RKO (cell line): ENCODE data around the gene OSBPL8.

Experiments
- DNase-seq: peaks from one replicate; pipeline ENCODE4 v3.0.0-alpha.2; 2016; ENCODE audit warnings: low spot score

Gene OSBPL8

GRCh38 chr12:76559400-76560085 is at the start of gene OSBPL8:
Gene OSBPL8, minus strand, starts transcription at chr12:76559771. Its CDS starts 72,220 bp downstream, at chr12:76487551.
- peak; percentile 94 for DNase-seq

GRCh38 chr12:76608070-76608469 is 48.5 kb upstream of the OSBPL8 start:
- DNase-seq: no peak

DNA sequence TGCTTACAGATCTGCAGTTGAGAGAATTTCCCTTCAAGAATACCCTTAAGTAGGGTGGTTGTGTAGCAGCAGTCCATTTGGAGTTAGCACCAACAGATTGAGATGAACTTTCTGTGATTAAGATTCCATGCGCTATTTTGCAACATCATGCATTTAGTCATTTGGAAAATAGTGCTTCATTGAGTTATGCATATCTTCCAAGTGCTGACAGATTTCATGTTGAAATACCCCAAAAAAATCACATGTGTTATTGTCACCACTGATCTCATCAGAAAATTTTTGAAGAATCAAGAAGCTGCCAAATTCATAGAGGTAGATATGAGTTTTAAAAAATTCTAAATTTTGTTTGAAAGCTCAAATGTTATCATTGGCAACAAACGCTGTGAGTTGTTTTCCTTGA is 35.5 kb upstream of the OSBPL8 start:
- no peak for DNase-seq

DNA sequence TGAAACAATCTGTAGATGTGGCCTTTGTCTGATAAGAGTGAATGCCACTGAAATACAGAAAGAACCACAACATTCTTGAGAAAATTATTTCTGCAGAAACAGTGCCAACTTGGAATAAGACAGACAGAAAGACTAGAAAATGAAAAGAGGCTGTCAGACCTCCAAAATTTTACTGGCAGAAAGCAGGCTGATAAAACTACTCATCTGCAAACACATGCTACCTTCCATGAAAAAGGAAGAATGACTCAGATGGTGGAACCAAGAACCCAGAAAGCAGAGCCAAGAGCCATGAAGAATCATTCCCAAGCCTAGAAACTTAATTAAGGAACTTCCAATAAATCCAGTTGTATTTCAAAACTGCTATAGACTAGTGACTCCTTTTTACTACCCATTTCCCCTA is 31.9 kb upstream of the OSBPL8 start:
- DNase-seq: no peak

GRCh38 chr12:76590131-76590530 is 30.6 kb upstream of the OSBPL8 start:
- no peak for DNase-seq

- DNase-seq: peak; percentile 20
Observed at GRCh38 chr12:76588881-76589565, 29.5 kb upstream of the OSBPL8 start.

GRCh38 chr12:76587428-76588178 is 28.0 kb upstream of the OSBPL8 start:
- DNase-seq: no peak

GRCh38 chr12:76586764-76587395 is 27.3 kb upstream of the OSBPL8 start:
- DNase-seq: peak; percentile 73

GRCh38 chr12:76583301-76583700 is 23.7 kb upstream of the OSBPL8 start:
- DNase-seq: no peak

- DNase-seq: no peak
Observed at GRCh38 chr12:76573840-76574373, 14.3 kb upstream of the OSBPL8 start.

DNA sequence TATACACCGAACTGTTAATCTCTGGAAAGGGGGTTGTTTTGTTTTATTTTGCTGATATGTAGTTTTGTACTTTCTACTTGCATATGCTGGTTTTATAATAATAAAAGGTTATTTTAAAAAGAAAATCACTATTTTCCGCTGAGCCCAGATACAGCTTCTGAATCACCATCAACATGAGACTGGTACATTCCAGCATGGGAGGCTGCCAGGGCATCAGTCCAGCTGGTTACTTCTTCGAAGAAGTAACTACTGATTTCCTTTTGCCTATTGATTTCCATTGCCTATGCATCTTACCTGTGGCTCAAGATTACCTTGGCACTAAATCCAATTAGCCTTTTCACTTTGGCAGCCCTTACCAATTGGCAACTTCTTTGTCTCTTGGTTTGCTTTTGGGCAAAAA is 11.7 kb upstream of the OSBPL8 start:
- DNase-seq: no peak

- DNase-seq: no peak
Observed at GRCh38 chr12:76569685-76570604, 10.4 kb upstream of the OSBPL8 start.

GRCh38 chr12:76568888-76569551 is 9.4 kb upstream of the OSBPL8 start:
- no peak for DNase-seq

GRCh38 chr12:76568130-76568529 is 8.6 kb upstream of the OSBPL8 start:
- DNase-seq: no peak

DNA sequence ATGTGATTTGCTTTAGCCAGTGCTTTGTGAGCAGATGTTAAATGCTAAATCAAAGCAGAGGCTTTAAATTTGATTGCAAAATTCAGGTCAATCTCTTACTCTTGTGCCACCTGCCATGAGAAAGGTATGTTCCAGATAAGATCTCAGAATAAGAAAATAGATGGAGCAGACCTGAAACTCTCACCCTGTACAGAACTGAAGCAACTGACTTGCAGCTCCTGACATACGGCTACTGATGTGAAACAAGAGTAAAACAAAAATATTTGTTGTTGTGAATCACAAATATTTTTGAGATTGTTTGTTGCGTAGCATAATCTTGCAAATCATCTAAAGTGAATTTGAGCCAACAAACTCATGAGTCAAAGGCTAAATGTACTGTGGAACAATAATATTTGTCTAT is 3.5 kb upstream of the OSBPL8 start:
- no peak for DNase-seq

DNA sequence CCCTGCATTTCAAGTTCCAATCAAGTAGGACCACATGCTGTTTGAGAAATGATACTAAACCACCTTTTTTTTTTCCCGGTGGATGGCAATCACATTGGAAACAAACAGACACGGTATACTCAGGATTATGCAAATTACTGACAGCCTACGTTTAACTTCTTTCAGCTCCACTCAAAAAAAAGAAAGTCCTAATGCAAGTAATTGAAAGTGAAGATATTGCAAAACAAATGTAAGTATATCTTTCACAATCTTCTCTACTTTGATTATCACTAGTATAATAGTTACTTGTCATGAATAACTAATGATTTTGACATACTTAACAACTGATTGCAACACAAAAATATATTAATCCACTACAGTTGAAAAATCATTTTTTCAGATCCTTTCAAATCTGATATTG is 2.6 kb upstream of the OSBPL8 start:
- no peak for DNase-seq

- no peak for DNase-seq
Observed at GRCh38 chr12:76560086-76560491, 518 bp upstream of the OSBPL8 start.

GRCh38 chr12:76558684-76559399 is 729 bp downstream of the OSBPL8 start:
- DNase-seq: peak; percentile 67

DNA sequence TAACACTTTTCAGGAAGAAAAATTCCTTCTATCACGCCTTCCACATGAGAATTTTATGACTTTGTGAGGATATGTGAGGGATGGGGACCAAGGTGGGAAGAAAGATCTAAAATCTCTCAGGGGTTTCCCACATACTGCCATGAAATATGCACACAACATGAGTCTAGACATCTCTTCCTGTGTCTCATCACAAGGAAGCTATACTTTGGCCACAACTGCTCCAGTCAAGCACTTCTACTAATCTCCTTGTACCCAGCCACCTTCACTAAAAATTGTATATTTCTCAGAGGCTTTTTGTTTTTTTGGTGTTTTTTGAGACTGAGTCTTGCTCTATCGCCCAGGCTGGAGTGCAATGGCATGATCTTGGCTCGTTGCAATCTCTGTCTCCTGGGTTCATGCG is 3.2 kb downstream of the OSBPL8 start:
- DNase-seq: peak; percentile 41

GRCh38 chr12:76555797-76556196 is 3.8 kb downstream of the OSBPL8 start:
- no peak for DNase-seq
